VCaP (cell line): ENCODE results near the gene DOK3.

Source experiments
- H3K27ac ChIP-seq: fragments of 450-650 bp; 2 replicates; pipeline ENCODE4 v1.5.1; 2017
- CTCF ChIP-seq: fragments of 450-650 bp; conservative IDR thresholded peaks from 2 replicates; pipeline ENCODE4 v1.5.1; 2017; ENCODE audit warnings: mild to moderate bottlenecking, moderate library complexity

The DOK3 gene

GRCh38 chr5:177499842-177500241 lies 9.8 kb downstream of the DOK3 start:
- H3K27ac ChIP-seq, result no peak overlapping the region
- TF ChIP-seq CTCF, result no peak

GRCh38 chr5:177498013-177498787 lies 11.4 kb downstream of the DOK3 start:
- H3K27ac ChIP-seq, result peak overlapping the region; percentile 21; the same call in 1 of the 2 replicates

GRCh38 chr5:177497292-177498012 lies 12.2 kb downstream of the DOK3 start, which contains the start of gene PDLIM7:
Gene PDLIM7, minus strand, starts transcription at chr5:177497604. Its CDS starts 1,092 bp downstream, at chr5:177496512.
- peak; percentile 53 for TF ChIP-seq CTCF
- H3K27ac ChIP-seq, result peak within 1 kb of the TSS; percentile 80

More at GRCh38 chr5:177498013-177498787, 11.4 kb downstream of the DOK3 start:
- no peak; the same call in 1 of the 2 replicates for TF ChIP-seq CTCF

GRCh38 chr5:177496727-177497291 lies 12.8 kb downstream of the DOK3 start:
- H3K27ac ChIP-seq, result peak overlapping the region; percentile 80
- no peak for TF ChIP-seq CTCF

- peak; percentile 47 for TF ChIP-seq CTCF
- peak overlapping the region; percentile 80 for H3K27ac ChIP-seq
Observed at GRCh38 chr5:177496070-177496726, 13.4 kb downstream of the DOK3 start.

GRCh38 chr5:177495243-177496060 lies 14.2 kb downstream of the DOK3 start:
- peak overlapping the region; percentile 80 for H3K27ac ChIP-seq
- no peak for TF ChIP-seq CTCF
